Testis (tissue), 2 donors: ENCODE measurements around the gene CSF2RB.

Source experiments
- CTCF ChIP-seq, 3 experiments: fragments of 450-650 bp in 2 of 3; fragments of 200-600 bp in 1 of 3; sonication (generic) in 1 of 3; IDR thresholded peaks; one replicate each; pipeline ENCODE4 v1.5.1; 2016 to 2019; ENCODE audit warnings: antibody characterized with exemption in 3 of 3, mild to moderate bottlenecking in 2 of 3, moderate library complexity in 1 of 3
- POLR2A ChIP-seq: fragments of 450-650 bp; IDR thresholded peaks from one replicate; pipeline ENCODE4 v1.6.1; 2017; ENCODE audit warnings: antibody characterized with exemption, mild to moderate bottlenecking, moderate library complexity

GRCh38 chr22:36873614-36874308, 39.7 kb upstream of the CSF2RB start:
- TF ChIP-seq CTCF (IDR thresholded peaks at IDR 0.05) (peak; percentile 7 to 20 (median 15)), POLR2A (no peak)
